Measurements from ENCODE around the gene SUGCT.

SUGCT gene

DNA sequence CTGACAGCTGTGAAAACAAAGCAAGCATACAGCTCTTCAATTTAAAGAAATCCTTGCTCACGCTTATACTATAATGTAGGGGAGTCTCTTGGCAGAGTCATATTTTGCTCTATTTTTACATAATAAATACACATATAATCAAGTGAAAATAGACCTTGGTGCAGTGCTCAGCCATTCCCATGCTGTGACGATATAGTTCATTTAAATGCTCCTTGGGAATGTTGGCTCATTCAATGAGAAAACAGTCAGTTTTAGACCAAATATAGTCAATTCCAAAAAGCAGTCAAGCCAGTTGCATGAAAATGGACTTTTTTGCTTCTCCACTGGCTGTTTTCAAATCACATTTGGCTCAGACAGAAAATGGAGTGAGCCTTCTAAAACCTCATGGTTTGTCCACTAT lies 587.4 kb downstream of the SUGCT start:
- DNase-seq (ENCODE audit: low read depth), result no peak

DNA sequence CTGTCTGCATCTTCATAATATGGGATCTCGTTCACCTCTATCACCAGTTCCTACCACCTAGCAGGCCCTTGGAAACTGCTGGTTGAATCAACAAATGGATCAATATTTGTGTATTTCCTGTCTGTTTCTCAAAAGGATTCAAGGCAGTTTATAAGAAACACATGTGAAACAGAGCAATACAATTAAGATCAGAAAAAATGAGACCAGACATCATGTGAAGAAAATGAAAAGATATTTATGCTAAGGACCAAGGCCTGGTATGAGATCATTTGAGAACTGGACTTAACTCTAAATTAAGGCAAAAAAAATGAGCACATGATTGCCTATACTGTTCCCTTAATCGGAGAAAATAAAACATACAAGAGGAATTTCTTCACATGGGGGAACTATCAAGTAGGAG lies 589.0 kb downstream of the SUGCT start:
- no peak for DNase-seq (ENCODE audit: low read depth)

DNA sequence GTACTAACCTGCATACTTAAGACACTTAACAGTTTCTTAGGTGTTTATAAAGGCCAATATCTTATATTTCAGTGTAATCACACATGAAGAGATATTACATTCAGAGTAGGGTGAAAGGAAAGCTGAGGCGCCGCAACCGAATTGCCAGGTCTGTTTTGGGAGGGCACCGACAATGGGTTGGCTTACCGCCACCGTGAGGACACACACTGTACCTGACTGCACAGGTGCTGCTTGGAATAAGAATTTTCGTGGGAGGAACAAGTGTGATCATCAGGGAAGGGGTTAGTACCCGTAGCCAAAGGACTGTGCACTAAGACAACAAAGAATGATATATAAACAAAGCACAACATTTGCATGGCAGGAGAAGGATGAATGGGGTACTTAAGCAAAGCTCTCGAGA lies 591.8 kb downstream of the SUGCT start:
- DNase-seq (ENCODE audit: low read depth), result no peak

DNA sequence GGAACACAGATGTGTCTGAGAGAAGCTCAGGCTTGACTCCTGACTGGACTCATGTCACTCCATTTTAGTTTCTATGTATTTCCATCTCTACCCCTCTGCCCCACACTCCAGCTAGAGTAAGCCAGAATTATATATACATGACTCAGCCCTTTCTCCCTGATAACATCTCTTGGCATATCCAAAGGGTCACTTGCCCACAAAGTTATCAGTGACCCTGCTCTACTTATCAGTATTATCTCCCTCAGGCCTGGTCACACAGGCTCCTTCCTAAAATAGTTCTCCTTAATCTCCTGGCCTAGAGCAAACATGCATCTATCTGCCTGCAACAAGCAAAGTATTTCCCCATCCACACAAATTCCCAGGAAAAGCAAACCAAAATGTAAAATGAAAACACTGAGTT lies 598.3 kb downstream of the SUGCT start:
- no peak for DNase-seq (ENCODE audit: low read depth)

DNA sequence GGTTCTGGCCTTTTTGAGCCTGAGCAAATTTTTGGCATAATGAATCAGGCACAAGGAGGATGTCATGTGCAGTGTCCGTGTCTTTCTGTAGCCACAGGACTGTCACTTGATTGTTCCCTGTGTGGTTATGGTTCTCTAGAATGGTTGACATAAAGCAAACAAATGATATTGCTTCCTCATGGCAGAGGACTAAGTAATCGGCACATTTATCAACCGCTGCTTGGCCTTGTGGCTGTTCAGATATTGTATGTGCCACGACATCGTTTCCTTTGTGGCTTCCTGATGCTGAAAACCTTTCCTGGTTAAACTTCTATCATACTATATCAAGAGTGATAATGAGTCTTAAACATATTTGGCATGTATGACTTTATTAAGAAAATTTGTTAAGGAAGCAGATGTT lies 598.8 kb downstream of the SUGCT start:
- DNase-seq (ENCODE audit: low read depth), result peak; percentile 1

DNA sequence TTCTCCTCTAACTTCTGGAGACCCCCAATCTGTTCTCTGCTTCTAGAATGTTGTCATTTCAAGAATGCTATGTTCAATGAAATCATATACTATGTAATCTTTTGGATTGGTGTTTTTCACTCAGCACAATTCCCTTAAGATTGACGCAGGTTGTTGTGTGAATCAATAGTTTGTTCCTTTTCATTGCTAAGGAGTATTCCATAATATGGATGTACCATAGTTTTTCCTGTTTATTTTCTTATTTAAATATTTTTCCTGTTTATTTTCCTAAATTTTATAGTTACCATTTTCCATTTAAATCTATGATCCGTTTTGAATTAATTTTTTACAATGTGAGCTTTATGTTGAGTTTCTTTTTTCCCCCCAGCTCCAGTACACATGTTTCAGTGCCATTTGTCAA lies 604.5 kb downstream of the SUGCT start:
- no peak for DNase-seq (ENCODE audit: low read depth)

DNA sequence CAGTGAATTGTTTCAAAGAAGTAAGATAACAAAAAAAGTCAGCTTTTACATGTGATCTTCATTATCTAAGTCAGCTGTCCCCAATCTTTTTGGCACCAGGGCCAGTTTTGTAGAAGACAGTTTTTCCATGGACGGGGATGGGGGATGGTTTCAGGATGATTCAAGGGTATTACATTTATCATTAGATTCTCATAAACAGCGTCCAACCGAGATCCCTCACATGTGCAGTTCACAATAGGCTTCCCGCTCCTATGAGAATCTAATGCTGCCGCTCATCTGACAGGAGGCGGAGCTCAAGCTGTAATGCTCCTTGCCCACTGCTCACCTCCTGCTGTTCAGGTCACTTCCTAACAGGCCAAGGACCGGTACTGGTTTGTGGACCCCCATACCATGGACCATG lies 607.5 kb downstream of the SUGCT start:
- no peak for DNase-seq (ENCODE audit: low read depth)

DNA sequence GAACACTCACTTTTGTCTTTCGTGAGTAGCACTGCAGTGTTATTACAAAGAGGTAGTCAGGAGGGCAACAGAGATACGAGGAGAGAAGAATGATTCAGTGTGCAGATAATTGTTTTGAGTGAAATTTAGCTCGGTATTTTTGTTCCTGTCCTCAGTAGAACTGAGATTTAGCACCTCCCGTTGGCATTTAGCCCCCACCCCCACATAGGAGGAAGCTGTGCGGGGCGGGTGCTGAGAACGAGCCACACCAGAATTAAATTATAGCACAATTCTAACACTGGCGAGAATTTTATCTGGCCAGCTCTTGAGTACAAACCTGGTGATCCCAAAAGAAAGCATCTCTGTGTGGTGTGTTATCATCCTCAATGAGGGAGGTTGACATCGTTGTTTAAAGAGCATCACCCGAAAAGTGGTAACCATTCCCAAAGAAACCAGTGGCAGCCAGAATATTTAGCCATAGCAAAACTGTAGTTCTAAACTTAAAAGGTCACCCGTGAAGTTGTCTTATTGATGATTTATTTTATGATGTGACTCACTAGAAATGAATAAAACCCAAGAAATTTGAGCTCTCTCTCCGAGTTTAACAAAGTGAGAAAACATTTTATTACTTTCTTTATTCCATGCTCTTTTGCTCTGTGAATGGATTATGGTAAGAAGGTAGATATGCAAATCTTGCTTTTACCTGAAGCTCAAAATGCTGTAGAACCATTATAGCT lies 612.2 kb downstream of the SUGCT start:
- DNase-seq (ENCODE audit: low read depth), result no peak

DNA sequence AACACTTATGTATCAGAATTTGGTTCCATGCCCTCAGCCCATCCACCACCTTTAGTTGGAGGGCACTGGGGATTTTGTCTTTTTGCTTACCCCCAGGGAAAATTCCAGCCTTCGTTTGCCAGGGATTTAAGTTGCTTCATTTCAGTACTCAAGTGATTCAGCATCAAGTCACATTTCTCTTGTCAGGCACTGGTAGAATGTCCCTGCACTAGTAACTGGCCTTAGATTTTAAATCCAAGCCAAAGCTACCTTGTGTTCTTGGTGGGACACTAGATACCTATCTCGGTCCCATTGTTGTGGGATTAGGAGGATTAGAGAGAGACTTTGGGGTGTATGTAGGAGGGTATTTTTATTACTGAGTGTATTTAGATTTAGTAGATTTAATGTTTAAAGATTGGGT lies 613.1 kb downstream of the SUGCT start:
- no peak for DNase-seq (ENCODE audit: low read depth)

DNA sequence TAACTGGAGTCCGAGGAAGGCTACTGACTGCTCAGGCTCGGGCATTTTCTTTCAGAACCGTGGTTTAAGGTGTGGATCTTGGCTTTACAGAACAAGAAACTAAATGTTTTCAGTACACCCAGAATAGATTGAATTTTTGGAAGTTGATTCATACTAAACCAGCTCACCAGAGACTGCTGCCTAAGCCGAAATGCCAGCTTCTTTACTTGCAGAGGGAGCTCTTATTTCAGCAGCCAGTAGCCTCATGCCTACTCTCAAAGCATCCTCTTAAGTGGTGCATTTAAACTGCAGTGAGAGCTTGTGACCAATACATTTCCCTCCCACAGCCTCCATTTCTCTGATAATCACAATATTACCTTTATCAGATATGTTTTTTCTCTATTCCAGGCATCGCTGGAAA lies 615.1 kb downstream of the SUGCT start:
- no peak for DNase-seq (ENCODE audit: low read depth)

DNA sequence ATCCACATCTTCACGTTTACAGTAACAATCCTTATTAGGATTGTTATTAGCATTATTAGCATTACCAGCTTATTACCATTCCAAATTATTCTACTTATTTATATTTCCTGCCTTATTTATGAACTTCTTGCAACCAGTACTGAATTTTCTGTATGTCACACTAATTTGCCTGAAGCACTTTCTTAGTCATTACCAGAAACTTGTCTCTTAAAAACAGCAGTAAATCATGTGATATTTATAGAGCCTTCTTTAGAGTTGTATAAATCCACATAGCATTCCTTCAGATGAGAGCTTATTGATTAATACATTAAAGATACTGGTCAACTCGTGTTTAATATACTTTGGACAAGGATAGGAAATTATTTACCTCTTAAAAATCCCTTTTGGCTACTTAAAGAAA lies 618.6 kb downstream of the SUGCT start:
- DNase-seq (ENCODE audit: low read depth), result no peak

DNA sequence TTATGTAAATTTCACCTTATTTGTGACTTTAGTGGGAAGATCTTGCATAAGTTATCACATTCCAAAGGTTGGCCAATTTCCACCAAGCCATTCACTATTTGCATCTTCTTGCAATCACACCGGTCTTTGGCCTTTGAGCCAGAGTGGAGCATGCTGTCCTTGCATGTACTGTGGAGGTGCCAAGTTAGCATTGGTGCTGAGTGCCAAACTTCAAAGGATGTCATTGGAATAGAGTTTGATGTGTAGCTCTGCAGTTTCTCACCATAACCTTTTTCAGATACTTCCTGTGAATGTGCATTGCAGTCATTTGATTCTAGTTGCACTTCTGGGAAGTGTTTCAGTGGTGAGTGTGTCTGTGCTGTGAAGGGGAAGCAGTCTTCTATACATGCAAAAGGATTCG lies 620.6 kb downstream of the SUGCT start:
- no peak for DNase-seq (ENCODE audit: low read depth)

DNA sequence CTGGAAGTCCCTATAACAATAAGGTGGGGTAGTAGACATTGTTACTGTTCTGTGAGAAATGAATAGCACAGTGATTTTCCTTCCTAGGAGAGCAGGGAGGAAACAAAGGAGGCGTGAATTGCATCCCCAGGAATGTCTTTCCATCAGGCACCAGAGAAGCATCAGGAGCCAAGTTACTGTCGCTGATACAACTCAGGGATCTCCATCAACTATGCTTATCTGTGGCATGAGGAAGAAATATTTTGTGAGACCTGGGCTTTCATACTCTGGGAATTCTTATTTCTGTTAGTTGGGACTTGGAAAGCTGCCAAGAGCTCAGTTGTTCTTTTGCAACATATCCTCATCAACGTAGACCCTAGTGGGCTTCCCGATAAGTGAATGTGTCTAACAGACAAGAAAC lies 622.3 kb downstream of the SUGCT start:
- no peak for DNase-seq (ENCODE audit: low read depth)

DNA sequence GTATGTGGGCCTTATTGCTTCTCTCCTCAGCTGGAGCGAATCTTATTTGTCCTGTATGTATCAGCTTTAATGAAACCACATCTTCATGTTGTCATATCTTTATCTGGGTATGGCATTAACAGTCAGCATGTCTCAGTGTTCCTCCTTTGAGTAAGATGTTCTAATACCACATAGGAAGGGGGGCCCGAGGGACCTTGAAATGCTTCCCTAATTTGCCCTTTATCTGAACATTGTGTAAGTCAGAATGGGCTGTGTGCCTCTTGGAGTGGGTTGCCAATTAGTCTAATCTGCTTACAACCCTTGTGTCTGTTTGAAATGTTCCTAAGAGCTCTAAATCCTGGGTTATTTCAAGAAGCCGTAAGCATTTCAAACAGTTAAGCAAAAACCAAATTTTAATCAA lies 623.8 kb downstream of the SUGCT start:
- DNase-seq (ENCODE audit: low read depth), result no peak

DNA sequence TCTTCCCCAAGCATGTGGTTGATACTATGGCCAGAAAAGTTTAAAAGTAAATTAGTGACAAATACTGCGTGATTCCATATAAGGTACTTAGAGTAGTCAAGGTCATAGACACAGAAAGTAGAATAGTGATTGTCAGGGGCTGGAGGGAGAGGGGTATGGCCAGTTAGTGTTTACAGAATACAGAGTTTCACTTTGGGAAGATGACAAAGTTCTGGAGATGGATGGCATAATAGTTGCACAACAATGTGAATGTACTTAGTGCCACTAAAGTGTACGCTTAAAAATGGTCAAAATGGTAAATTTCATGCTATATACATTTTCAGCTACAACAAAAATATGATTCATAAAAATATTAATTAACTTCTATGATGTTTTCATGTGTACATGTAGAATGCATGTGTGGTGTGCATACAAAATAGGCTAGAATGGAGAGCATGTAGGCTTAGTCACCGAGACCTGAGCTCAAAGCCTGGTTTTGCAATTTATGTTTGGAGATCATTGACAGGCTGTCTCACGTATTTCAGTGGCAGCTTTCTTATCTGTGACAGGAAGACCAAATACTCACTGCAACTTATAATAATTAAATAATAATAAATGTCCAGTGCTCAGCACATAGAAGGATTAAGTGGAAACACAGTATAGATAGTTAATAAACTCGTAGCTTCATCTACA lies 625.6 kb downstream of the SUGCT start:
- no peak for DNase-seq (ENCODE audit: low read depth)

DNA sequence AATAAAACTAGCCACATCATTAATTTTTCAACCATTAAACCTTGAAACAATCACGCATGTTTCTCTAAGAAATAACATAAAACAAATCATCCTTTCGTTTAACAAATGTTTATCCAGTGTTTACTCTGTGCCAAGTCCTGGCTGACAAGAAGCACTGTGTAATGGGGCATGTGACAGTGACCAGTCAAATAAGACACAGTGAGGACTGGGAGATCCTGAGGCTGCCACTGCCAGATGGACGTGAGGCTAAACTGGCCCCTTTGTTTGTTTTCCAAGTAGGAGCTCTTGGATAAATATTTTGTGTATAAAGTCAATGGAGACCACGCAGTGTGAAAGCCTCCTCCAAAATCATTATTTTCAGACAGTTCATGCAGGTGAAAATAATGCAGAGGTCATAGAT lies 626.2 kb downstream of the SUGCT start:
- DNase-seq (ENCODE audit: low read depth), result no peak

DNA sequence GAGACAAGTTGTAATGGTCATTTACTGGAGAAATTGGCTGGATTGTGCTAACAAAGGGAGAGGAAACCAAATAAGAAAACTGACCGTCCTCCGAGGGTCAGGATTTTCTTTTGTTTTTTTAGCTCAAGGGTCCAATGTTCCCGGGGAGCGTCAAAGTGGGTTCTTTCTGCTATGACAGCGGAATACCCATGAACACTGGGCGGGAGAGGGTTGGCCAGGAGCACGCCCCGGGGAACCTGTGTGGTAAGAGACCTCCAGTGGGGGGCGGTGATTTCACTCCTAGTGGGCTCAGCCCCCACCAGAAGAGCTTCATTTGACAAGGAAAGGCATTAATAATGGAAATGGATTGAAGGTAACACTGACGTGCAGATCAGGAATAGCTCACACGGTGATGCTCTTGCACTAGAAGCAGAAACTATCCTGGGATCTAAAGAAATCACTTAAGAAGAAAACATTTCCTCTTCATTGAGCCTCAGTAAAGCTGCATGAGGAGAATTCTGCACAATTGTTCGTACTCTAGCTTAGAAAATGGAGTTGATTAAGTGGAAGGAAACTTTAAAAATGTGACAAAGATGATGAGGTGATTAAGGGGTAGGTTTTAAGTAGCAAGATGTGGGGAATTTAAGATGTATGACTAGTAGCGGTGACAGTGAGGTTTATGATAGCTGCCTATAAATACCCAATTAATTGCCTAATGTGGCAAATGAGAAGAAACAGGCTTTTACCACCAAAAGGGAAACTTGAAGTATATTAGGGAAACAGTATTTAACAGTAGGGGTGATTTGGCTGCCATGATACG lies 627.2 kb downstream of the SUGCT start:
- no peak for DNase-seq (ENCODE audit: low read depth)

DNA sequence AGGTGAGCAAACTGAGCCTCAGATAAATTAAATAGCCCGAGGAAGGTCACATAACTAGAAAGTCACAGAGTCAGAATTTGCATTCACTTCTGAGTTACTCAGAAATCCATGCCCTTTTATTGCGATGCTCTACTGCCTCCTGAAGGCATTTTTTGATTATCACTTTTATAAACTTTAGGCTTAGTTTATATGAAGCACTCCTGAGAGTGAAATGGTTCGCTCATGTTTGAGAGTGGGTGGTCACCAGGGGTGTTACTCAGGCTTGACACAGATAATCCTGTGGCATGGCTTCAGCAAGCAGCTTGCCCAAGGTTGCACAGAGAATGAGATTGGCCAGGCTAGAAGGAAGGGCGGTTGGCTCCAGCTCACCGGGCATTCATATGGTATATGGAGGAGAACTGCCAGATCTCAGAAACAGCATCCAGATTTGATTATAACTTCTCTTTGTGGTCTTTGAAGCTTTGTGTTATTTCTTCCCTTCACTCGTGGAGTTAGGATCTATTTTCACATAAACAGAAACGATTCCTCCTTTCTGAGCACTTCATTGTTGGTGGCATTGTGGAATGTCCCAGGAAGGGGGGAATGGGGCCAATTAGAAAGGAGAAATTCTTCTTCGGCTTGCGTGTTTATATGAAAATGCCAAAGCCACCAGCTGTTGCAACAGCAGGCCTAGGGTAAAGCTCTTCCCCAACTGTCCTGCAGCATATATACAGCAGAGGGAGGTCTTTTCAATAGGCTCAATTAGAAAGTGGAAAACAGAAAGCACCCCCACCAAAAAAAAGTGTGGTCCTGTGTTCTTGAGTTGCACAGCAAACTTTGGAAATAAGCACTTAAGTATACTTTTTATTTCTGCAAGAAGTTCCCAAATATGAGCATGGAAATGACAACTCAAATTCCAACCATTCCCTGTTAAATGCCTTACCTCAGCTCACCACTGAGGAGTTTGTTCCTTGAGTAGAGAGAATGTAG lies 628.8 kb downstream of the SUGCT start:
- no peak for DNase-seq (ENCODE audit: low read depth)

DNA sequence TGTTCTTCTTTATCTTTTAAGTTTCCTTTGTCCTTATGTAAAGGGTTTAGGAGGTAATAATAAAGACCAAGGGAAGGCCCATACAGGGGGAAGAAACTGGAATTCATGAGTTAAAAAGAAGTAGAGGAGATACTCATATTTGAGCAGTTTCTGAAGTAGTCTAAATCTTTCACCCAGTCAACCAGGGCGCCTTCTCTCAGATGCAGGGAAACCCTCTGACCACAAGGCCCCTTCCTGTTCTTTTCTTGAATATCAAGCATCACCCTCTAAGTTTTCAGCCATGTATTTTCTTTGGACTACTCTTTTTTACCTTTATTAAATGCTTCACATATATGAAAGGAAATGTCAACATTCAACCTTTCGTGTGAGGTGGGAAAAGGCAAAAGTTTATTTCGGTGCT lies 630.8 kb downstream of the SUGCT start:
- DNase-seq (ENCODE audit: low read depth), result no peak

DNA sequence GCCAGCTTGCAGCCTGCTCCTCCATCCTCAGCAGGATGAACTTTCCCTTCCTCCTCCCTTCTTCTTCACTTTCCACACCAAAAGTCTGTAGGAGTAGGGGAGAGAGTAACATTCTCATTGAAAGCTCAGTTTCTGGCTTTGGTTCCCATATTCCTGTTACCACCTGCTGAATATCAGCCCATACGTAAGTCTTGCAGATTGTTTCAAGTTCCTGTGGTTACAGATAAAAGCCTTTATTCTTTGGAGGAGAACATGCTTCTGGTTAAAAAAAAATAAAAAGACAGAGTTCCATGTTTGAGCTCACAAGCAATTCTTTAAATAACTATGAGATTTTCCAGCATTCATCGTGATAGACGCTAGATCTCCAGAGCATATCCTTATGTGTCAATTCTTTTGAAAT lies 637.3 kb downstream of the SUGCT start:
- no peak for DNase-seq (ENCODE audit: low read depth)

DNA sequence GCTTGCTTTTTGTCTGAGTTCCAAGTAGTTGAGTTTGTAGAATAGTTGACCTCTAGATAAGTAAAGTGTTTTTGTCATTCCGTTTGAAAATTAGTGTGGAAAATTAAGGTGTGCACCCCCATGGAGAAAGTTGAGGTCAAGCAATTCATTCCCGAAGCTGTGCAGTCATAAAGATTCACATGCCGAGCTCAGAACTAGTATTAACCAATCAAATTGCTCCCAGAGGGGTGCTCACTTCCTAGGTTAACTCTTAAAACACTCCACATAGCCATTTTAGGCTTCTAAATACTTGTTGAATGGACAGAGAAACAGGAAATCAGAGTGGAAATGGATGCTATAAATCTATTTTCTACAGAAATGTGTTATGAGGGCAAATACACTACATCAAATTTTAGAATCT lies 638.9 kb downstream of the SUGCT start:
- no peak for DNase-seq (ENCODE audit: low read depth)

DNA sequence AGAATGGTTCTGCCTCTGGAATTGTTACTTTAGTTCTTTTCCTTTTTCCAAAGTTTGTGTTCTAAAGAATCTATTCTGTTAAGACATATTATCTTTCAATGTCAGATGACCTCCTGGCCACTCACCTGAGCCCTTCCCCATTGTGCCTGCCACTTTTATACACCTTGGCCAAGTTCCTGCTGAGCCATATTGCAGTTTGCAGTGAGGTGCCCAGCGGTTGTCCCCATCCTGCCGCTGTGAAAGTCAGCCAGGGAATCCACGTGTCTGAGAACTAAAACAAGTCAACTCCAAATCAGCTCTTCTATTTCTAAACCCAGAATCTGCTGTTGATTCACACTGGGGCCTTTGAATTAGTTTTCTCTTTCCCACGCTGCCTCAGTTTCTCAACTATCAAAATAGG lies 641.1 kb downstream of the SUGCT start:
- DNase-seq (ENCODE audit: low read depth), result no peak

Measured in CMK (cell line).